Endothelial cell of umbilical vein (primary cell): ENCODE results near the gene CTXND1. TPM values are rescaled to one million over a fixed set of nuclear protein-coding genes. Genes with fewer than 3 reads are reported as not detected.

Experiments
- BruUV-seq: library from RNA; stranded (reverse); fragments of 400-500 nt; replicated peaks from 2 replicates; lab custom pipeline; 2021; lab: Mats Ljungman, UMichigan
- CTCF ChIA-PET: fragments of 300-600, 350-600 bp; sonication (Branson Sonifier 250); formaldehyde crosslinking; loops from one replicate; lab custom pipeline; 2021; ENCODE audit warnings: antibody characterized with exemption, inconsistent platforms; lab: Charles Lee
- POLR2A ChIA-PET: fragments of 300-600, 350-600 bp; sonication (Branson Sonifier 250); formaldehyde crosslinking; loops from one replicate; lab custom pipeline; 2021; ENCODE audit warnings: antibody characterized with exemption, inconsistent platforms; lab: Charles Lee
- DNase-seq: peaks from one replicate; pipeline ENCODE4 v3.0.0-alpha.2; 2011; ENCODE audit warnings: low read depth, low spot score
- FAIRE-seq: peaks from 2 replicates; lab custom pipeline; 2011; peaks lifted over from hg19 to GRCh38; lab: Jason Lieb, UNC
- H2AFZ ChIP-seq: 2 replicates; pipeline ENCODE4 v1.6.0; 2012; ENCODE audit warnings: low read depth, low read length, control low read depth, inconsistent platforms
- H3K27ac ChIP-seq: 2 replicates; pipeline ENCODE4 v1.5.1; 2011; ENCODE audit warnings: low read depth, mild to moderate bottlenecking, control low read depth, low read length, moderate library complexity; ENCODE audit not compliant: insufficient read depth
- H3K27me3 ChIP-seq, 2 experiments: 2 replicates each; pipeline versions ENCODE4 v1.6.0 to v1.6.1; 2011; ENCODE audit warnings: low read length in 2 of 2, mixed read lengths in 1 of 2; ENCODE audit not compliant: control insufficient read depth in 2 of 2, insufficient read depth in 2 of 2
- H3K36me3 ChIP-seq, 2 experiments: 2 replicates in 1 of 2; 3 replicates in 1 of 2; pipeline ENCODE4 v1.5.1; 2011; ENCODE audit warnings: low read length in 2 of 2, mild to moderate bottlenecking in 1 of 2, moderate library complexity in 1 of 2; ENCODE audit not compliant: control insufficient read depth in 2 of 2, insufficient read depth in 2 of 2; ENCODE audit errors: extremely low read depth in 1 of 2
- H3K4me1 ChIP-seq: 3 replicates; pipeline ENCODE4 v1.5.1; 2011; ENCODE audit warnings: mild to moderate bottlenecking, low read length; ENCODE audit not compliant: control insufficient read depth, insufficient read depth; ENCODE audit errors: extremely low read depth
- H3K4me2 ChIP-seq: 2 replicates; pipeline ENCODE4 v1.6.1; 2011; ENCODE audit warnings: low read length, control low read depth, mixed read lengths; ENCODE audit not compliant: insufficient read depth
- H3K4me3 ChIP-seq, 3 experiments: fragments of 200-600 bp in 1 of 3; sonication (generic), shearing (Covaris generic) in 1 of 3; replicated peaks in 1 of 3; 2 replicates each; pipeline ENCODE4 v1.5.1; 2011 to 2016; ENCODE audit warnings: control low read depth in 3 of 3, low read length in 3 of 3, mild to moderate bottlenecking in 2 of 3, inconsistent platforms in 1 of 3, low read depth in 1 of 3, moderate library complexity in 1 of 3; ENCODE audit not compliant: insufficient read depth in 1 of 3
- H3K79me2 ChIP-seq: 2 replicates; pipeline ENCODE4 v1.6.0; 2012; ENCODE audit warnings: low read length, inconsistent platforms; ENCODE audit not compliant: control insufficient read depth, insufficient read depth
- H3K9ac ChIP-seq: replicated peaks from 2 replicates; pipeline ENCODE3; 2011; ENCODE audit warnings: low read length, control low read depth; ENCODE audit not compliant: insufficient read depth; ENCODE audit errors: extremely low read depth
- H3K9me1 ChIP-seq: replicated peaks from 3 replicates; pipeline ENCODE4 v1.6.0; 2011; ENCODE audit warnings: mild to moderate bottlenecking, low read length; ENCODE audit not compliant: control insufficient read depth, insufficient read depth; ENCODE audit errors: extremely low read depth
- H3K9me3 ChIP-seq: replicated peaks from 2 replicates; pipeline ENCODE4 v1.5.1; 2012; ENCODE audit warnings: low read length, inconsistent platforms; ENCODE audit not compliant: control insufficient read depth, insufficient read depth
- H4K20me1 ChIP-seq: replicated peaks from 2 replicates; pipeline ENCODE3; 2011; ENCODE audit warnings: mild to moderate bottlenecking, low read length; ENCODE audit not compliant: control insufficient read depth, insufficient read depth; ENCODE audit errors: extremely low read depth
- EZH2 ChIP-seq: IDR thresholded peaks from 2 replicates; pipeline ENCODE4 v1.6.1; 2012; ENCODE audit warnings: borderline replicate concordance, low read depth, mild to moderate bottlenecking, moderate library complexity, low read length, inconsistent platforms; ENCODE audit not compliant: severe bottlenecking
- FOS ChIP-seq: IDR thresholded peaks from 2 replicates; pipeline ENCODE4 v1.6.1; 2011; ENCODE audit warnings: mild to moderate bottlenecking, low read length, moderate library complexity, borderline replicate concordance; ENCODE audit not compliant: insufficient read depth
- GATA2 ChIP-seq: IDR thresholded peaks from 2 replicates; pipeline ENCODE4 v1.7.0; 2011; ENCODE audit warnings: low read depth, mild to moderate bottlenecking, moderate library complexity, mixed read lengths, low read length; ENCODE audit not compliant: insufficient read length, insufficient read depth
- JUN ChIP-seq: IDR thresholded peaks from 2 replicates; pipeline ENCODE4 v1.6.1; 2011; ENCODE audit warnings: borderline replicate concordance, low read depth; ENCODE audit not compliant: insufficient read length, insufficient read depth
- MYC ChIP-seq: IDR thresholded peaks from one replicate; pipeline ENCODE4 v1.6.1; 2011; ENCODE audit warnings: mild to moderate bottlenecking, low read depth, low read length
- POLR2A ChIP-seq: IDR thresholded peaks from 2 replicates; pipeline ENCODE4 v1.6.1; 2012; ENCODE audit warnings: low read depth, mild to moderate bottlenecking, control low read depth, low read length
- POLR2AphosphoS5 ChIP-seq: IDR thresholded peaks from 2 replicates; pipeline ENCODE4 v1.6.1; 2012; ENCODE audit warnings: low read depth, mild to moderate bottlenecking, control low read depth, low read length, moderate library complexity; ENCODE audit not compliant: insufficient read depth
- dilution Hi-C: fragments of 300-500 bp; cut with MboI; formaldehyde crosslinking; loops from one replicate; pipeline ENCODE4 v1.15.0; 2019; ENCODE audit warnings: low sequenced_read_pairs; ENCODE audit not compliant: extremely low pct_ligation_motif_present
- intact Hi-C: fragments of 100-400 bp; cut with micrococcal nuclease; formaldehyde crosslinking; loops from one replicate; pipeline ENCODE4 v1.10.0; 2022
- polyA plus RNA-seq, 4 experiments: library from polyadenylated mRNA; depleted of rRNA in 3 of 4; stranded (reverse) in 3 of 4; unstranded in 1 of 4; fragments of >200 nt; gene quantifications; 2 replicates each; pipeline versions ENCODE4 v1.2.1 to v1.2.3, GENCODE V29; 2011 to 2012; ENCODE audit warnings: missing spikeins in 1 of 4
- total RNA-seq: library from RNA; stranded (reverse); gene quantifications from 2 replicates; pipeline ENCODE4 v1.2.3, GENCODE V29; 2021
- TF ChIP-seq, protein P1 (sequence below): IDR thresholded peaks from 2 replicates; pipeline ENCODE4 v1.6.1; 2011; ENCODE audit not compliant: insufficient read depth, insufficient read length
- TF ChIP-seq, protein P2 (sequence below), 2 donors: IDR thresholded peaks; 1 replicate in 1 of 2; 2 replicates in 1 of 2; pipeline ENCODE4 v1.5.1; 2011; ENCODE audit warnings: low read length in 2 of 2, mild to moderate bottlenecking in 2 of 2, moderate library complexity in 2 of 2, control low read depth in 1 of 2, inconsistent platforms in 1 of 2, low read depth in 1 of 2; ENCODE audit not compliant: insufficient read depth in 1 of 2; ENCODE audit errors: extremely low read depth in 1 of 2

CTXND1 gene
- total and polyA plus RNA-seq, 2 donors (not counting 3 experiments of a cell fraction or from before 2014, with no cell fraction given): not detected

DNA sequence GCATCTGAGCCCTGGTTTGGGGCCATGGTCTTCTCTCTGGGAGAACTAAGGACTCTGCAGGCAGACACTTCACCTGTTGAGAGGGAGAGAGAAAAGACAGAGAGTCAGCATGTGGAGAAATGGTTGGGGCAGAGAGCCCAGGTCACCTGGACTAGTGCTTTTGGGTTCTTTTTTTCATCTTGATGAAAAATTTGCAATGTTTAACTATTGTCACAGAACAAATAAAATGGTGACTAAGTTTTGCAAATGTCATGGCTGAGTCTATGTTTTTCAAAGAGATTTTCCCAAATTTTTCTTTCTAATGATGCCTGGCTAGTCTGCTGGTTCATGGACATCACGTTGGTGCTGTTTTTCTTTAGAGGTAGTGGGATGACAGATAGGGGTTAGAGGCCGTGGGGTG lies 81.4 kb downstream of the CTXND1 start:
- POLR2A ChIA-PET: no interaction called here
- Histone ChIP-seq H3K4me2 (no peak overlapping the region), H2AFZ (no peak overlapping the region), H3K9ac (no peak overlapping the region), H3K79me2 (no peaks in the 10 kb centered on the region), H3K27ac (no peak overlapping the region), H3K36me3 (no peaks in the 10 kb centered on the region), H3K9me3 (no peaks in the 10 kb centered on the region), H3K27me3 (no peaks in the 10 kb centered on the region), H4K20me1 (no peaks in the 10 kb centered on the region), H3K9me1 (no peaks in the 10 kb centered on the region), H3K4me1 (peaks cover 3% of the 10 kb centered on the region), H3K4me3 (no peak overlapping the region)
- intact Hi-C loops (loop anchor here (5.0 to 10.0 kb wide), 2 partner anchors 78 to 786 kb away; no protein-coding TSS in a partner anchor), dilution Hi-C loops (no loop called here)
- no peak for DNase-seq
- no TSS peak for BruUV-seq
- TF ChIP-seq POLR2AphosphoS5 (no peak), POLR2A (no peak), EZH2 (no peak), JUN (no peak), FOS (no peak), MYC (no peak), GATA2 (no peak)
- TF ChIP-seq, protein P1, sequence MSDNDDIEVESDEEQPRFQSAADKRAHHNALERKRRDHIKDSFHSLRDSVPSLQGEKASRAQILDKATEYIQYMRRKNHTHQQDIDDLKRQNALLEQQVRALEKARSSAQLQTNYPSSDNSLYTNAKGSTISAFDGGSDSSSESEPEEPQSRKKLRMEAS: no peak
- TF ChIP-seq, protein P2, sequence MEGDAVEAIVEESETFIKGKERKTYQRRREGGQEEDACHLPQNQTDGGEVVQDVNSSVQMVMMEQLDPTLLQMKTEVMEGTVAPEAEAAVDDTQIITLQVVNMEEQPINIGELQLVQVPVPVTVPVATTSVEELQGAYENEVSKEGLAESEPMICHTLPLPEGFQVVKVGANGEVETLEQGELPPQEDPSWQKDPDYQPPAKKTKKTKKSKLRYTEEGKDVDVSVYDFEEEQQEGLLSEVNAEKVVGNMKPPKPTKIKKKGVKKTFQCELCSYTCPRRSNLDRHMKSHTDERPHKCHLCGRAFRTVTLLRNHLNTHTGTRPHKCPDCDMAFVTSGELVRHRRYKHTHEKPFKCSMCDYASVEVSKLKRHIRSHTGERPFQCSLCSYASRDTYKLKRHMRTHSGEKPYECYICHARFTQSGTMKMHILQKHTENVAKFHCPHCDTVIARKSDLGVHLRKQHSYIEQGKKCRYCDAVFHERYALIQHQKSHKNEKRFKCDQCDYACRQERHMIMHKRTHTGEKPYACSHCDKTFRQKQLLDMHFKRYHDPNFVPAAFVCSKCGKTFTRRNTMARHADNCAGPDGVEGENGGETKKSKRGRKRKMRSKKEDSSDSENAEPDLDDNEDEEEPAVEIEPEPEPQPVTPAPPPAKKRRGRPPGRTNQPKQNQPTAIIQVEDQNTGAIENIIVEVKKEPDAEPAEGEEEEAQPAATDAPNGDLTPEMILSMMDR (IDR thresholded peaks at IDR 0.05; ENCODE audit: extremely low read depth in 1 of 2, insufficient read depth in 1 of 2, low read depth in 1 of 2, low read length in 2 of 2): no peak
- no peak for FAIRE-seq
- CTCF ChIA-PET: no interaction called here
